HG02885 (cell line): ENCODE measurements around the gene LDLRAD4.

Experiments used
- ATAC-seq: cut with Tn5 transposase; IDR thresholded peaks from one replicate; pipeline ENCODE4 v1.9.1; 2021; ENCODE audit warnings: mild to moderate bottlenecking; ENCODE audit not compliant: unreplicated experiment, poor library complexity

The LDLRAD4 gene

DNA sequence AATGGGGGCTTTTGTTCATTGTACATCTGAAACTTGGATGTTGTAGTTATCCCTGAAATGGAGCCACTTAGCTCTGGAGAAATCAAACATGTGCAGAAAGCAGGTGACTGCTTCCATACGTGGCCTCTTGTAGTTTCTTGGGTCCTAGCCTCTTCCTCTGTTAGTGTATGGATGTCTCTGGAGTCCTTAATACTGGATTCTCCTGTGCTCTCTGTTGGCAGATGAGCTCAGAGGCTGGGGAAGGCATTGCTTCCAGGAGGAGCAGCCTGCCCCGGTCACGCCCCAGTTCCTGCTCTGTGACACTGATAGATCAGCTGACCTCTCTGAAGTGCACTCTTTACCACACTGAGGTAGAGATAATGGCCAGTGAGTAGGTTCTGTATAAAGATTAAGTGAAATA is 176.2 kb downstream of the LDLRAD4 start:
- ATAC-seq: no peak

DNA sequence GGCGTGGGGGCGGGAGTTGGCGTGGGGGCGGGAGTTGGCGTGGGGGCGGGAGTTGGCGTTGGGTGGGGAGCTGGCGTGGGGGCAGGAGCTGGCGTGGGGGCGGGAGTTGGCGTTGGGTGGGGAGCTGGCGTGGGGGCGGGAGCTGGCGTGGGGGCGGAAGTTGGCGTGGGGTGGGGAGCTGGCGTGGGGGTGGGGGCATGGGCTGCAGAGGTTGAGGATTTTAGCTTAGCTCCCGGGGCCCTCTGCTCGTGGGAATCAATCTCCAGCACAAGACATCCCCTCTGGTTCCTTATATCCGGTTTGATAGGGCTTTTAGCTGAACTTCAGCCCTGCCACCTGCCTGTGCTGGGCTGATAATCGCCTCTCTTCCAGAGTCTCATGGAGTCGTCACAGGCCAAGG is 177.0 kb downstream of the LDLRAD4 start:
- no peak for ATAC-seq

DNA sequence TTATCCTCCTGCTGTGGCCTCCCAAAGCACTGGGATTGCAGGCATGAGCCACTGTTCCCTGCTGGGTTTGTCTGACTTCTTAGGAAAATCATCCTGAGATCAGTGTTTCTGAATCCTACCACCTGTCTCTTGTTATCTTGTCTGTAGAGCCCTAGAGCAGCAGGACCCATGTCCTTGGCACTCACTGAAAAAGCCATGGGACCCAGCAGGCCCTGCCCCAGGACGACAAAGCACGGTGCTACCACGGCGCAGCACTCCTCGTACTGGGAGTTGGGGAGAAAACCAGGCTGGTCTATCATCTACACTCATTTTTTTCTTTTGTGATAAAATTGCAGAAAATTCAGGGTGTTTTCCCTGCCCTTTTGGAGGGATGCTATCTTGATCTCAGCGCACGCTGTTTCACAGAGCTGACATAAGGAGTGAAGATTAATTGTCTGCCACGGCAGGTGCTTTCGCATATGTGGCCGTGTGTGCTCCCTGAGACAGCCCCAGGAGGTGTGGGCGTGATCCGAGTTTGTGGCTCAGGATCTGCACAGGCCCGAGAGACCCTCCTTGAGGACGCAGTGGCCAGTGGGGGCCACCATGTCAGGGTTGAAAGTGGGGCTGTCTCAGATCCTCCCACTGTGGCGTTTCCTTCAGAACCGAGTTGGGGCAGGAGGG is 179.1 kb downstream of the LDLRAD4 start:
- no peak for ATAC-seq

DNA sequence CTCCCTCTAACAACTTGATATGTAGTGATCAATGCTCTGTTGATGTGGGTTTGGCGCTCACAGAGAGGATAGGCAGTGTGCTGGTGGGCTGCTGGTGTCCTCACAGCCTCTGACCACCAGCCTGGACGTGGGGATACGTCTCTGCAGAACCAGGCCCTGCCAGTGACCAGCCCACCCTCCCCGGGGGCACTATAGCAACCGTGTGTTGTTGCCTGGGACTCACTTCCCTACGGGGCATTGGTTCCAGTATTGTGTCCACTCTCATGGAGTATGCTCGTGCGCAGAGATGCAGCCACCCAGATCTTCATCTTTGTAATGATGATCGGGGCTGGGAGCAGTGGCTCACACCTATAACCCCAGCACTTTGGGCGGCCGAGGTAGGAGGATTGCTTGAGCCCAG is 180.1 kb downstream of the LDLRAD4 start:
- ATAC-seq: no peak

DNA sequence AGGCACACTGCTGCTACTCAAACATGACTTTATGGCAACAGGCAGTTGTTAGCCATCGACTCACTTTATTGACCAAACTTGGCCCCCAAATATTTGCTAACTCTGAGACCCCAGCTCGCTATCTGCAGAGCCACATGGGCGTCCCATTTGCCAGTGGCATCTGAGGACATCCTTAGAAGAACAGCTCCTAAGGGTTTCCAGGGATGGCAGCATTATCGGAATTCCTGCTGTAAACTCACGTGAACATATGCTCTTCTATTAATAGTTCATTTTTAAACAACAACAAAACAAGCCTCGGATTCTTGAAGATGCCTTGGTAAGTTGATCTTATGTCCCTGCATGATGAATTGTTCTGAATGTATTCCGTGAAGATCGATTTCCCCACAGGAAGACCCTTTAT is 181.0 kb downstream of the LDLRAD4 start:
- ATAC-seq: no peak

DNA sequence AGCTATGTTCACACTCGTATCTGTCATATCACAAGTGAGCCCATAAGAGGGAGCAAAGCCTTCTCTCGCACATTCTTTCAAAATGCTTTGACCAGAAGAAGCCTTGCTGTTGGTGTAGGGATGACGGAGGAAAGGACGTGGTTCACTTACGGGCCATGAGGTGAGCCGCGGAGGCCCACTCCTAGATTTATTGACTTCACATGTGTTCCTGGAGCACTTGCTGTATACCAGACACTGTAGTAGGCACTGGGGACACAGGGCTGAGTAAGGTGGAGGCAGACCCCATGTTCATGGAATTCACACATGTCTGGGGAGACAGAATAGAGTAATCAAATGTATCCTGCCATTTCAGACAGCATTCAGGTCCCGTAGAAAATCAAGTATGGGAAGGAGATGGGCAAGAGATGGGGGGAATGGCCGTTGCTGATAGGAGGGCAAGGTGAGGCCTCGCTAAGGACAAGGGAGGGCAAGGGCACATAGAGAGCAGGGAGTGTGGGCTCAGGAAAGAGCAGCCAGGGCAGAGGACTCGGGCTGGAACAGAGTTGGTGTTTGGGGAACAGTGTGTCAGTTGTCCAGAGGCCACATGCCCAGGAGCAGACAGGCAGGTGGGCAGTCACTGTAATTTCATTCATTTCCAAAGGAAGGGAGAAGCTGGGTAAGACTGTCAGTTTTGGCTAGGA is 182.2 kb downstream of the LDLRAD4 start:
- ATAC-seq: no peak

DNA sequence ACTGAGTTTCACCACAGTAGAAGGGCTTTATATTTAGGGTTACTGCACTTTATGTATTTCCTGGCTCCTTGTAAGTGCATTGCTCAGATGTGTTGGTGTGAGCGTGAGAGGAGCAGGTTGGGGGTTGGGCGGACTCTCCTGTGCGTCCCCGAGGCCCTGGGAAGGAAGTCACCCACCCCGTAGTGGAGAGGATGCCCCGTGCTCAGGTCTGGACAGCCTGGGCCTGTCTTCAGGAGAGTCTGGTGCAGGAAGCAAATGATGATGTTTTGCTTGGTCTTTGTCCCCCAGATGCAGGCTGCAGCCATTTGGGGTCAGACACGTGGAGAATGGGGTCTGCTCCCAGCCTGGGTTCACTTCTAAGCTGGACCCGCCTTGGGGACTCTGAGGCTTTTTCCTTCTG is 182.8 kb downstream of the LDLRAD4 start:
- ATAC-seq: no peak

DNA sequence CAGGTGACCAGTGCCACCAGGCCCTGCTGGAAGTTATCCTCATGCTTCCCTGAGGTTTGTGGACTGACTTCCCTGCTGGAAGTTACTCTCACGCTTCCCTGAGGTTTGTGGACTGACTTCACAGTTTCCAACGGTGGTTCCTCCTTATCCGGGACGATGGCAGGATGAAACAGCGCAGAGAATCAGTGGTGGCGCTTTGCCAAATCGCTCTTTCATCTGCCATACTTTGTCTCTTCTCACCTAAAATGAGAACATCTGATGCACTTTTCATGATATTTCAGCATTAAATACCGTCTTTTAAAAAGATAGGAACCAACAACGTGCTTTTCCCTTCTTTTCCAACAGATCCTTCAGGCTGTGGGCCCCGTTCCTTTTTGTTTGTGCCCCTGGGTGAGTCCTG is 183.3 kb downstream of the LDLRAD4 start:
- ATAC-seq: no peak

DNA sequence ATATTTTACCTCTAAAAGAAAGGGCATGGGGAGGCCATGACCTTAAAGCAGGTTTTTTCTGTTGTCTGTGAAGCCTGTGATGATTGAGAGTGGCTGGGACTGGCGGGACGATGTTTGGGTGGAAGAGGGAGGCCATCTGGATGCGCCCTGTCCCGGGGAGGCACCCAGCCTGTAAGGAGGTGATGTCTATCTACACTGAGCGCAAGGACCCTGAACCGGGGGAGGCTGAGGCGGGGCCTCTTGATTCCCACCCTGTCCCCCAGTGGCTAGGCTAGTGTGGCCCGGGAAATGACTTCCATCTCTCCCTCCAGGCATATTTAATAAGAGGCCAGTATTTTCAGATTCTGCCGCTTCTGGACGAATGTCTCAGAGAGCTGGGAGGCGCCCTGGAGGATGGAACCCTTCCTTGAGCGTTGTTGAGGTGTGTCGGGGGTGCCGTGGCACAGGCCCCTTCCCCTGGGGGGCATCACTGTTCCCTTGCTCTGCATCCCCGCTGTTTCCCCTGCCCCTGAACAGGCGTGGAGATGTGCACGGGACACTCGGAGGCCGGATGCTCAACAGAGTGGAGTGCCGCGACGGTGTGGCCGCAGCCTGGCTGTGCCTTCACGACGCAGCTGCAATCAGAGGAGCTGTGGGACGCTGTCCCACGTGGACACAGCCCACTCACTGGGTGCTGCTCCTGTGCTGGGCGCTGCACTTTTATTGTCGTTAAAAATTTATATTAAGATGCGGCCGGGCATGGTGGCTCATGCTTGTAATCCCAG is 185.4 kb downstream of the LDLRAD4 start:
- no peak for ATAC-seq

DNA sequence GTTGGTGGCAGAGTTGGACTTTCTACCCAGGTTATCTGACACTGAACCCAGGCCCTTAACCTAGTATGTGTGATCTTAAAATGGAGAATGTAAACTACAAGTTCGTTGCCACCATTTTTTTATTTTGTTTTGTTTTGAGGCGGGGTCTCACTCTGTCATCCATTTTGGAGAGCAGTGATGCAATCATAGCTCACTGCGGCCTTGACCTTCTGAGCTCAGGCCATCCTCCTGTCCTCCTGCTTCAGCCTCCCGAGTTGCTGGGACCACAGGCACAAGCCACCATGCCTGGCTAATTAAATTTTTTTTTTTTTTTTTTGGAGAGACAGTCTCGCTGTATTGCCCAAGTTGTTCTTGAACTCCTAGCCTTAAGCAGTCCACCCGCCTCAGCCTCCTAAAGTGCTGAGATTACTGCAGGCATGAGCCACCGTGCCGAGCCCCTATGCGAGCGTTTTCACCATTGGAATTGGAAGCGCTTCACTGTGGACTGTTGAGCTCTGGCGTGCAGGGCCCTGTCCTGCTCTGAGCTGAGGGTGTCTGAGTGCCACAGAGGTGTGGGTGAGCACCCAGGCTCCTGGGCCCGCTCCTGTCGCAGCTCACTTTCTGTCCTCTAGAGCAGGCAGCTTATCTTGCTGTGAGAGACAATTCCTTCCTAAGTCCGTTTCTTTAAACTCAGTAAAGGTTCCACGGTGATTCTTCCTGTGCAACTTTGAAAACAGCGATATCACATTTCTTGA is 186.9 kb downstream of the LDLRAD4 start:
- ATAC-seq: no peak

DNA sequence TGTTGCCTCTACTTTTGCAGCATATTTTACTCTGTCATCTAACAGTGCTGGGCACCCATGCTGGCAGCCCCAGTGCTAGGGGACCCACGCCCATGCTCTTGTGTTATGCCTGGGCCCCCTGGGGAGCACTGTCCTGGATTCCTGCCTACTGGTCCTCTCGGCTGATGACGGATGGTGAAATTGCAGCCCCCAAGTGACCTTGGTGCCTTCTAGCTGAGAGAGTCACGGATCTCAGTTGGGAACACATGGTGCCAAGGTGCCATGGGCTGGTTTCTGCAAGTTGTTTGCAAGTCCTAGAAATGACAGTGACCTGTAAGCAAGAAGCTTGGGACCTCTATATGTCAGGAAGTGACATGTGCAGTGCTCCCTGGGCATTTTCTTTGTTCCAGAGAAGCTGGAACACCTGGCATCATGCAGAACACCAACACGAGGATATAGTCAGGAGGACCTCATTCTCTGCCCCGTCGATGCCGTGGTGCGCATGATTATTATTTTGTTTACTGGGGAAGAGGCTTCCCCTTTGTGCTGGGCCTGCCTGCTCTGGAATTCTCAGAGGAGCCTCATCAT is 187.6 kb downstream of the LDLRAD4 start:
- ATAC-seq: no peak

DNA sequence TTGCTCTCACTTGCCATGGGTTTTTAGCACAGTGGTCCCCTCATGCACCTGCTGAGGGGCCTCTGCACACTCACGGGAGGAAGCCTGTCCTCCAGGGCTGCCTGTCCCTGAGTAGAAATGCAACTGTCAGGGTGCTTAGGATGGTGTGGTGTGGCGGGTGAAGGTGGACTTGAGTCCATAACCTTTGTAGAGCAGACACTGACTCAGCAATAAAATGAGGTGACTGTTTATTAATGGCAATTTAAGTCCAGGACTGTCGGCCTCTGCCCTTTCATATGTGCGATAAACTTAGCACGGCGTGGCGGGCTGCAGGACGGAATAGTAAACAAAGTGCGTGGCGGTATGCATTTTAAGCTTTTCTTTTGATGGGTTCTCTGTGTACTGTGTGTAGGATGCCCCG is 188.2 kb downstream of the LDLRAD4 start:
- no peak for ATAC-seq

DNA sequence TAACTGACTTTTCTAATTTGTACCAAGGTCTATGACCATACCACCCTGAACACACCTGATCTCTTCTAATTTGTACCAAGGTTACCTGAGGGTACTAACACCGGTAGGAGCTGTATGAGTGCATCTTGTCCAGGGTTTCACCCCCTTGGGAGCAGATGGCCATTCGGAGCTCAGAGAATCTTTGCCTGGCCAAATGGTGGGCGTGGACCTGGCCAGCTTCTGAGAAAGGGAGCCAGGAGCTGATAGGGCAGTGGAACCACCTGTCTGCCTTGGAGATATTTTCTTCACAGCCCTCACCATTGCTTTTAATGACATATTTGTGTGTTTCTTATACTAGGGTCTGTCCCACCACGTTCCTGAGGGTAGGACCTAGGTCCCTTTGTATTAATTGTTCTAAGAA is 188.9 kb downstream of the LDLRAD4 start:
- ATAC-seq: no peak

DNA sequence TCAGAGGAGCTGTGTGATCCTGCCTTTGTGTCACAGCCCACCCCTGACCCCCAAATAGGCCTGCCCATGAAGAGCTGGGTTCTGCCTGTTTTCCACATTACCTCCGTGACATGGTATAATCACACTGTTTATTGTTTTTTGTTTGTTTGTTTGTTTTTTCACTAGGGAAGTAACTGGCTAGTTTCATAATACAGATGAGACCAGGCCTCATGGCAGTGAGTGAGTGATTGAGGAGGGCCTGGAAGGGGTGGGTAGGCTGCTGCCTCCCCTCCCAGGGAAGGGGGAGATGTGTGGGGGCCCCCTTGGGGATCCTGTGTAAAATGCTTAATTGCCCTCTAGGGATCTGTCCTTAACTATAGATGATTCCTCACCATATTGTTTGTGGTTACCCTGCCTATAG is 190.5 kb downstream of the LDLRAD4 start:
- ATAC-seq: no peak

DNA sequence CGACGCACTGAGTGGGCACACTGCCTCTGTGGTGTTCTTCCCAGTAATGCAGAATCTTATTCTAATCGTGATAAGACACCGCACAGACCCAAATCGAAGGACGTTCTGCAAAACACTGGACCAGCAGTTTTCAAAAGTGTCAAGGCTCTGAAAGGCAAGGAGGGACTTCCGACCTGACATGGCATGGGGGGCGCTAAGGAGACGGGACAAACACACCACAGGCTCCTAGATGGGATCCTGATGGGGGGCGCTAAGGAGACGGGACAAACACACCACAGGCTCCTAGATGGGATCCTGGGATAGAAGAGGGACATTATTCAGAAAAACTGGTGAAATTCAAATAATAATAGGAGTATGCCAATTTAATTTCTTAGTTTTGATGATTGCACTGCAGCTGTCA is 191.4 kb downstream of the LDLRAD4 start:
- ATAC-seq: no peak

DNA sequence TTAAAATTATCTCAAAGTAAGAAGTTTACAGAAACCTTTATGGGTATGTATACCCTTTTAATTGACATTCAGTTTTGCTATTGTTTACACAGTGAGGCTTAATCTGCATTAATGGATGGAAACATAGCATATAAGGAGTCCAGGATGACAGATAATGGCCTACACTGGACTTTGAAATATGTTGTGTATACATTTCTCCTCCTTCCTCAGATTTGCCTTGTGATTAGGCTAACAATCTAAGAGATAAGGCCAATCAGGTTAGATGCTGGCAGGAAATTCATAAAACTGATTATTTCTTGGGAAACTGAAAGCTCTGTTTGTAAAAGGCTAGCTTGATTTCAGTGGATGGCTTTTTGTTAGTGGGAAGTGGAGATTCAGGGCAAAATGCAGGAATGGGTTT is 191.9 kb downstream of the LDLRAD4 start:
- no peak for ATAC-seq

DNA sequence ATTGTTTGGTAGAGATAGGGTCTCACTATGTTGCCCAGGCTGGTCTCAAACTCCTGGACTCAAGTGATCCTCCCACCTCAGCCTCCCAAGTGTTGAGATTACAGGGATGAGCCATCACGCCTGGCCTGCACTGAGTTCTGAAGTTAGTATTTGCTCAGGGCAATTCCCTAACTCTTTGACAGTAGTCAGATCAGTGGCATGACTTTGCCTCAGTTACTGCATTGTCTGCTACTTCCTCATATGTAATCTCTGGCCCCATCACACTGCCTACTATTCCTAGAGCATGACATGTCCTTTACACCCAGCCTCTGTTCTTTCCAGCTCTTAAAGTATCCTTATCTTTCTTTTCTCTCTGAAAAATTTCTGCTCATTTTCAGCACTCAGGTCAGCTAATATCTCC is 193.5 kb downstream of the LDLRAD4 start:
- no peak for ATAC-seq

DNA sequence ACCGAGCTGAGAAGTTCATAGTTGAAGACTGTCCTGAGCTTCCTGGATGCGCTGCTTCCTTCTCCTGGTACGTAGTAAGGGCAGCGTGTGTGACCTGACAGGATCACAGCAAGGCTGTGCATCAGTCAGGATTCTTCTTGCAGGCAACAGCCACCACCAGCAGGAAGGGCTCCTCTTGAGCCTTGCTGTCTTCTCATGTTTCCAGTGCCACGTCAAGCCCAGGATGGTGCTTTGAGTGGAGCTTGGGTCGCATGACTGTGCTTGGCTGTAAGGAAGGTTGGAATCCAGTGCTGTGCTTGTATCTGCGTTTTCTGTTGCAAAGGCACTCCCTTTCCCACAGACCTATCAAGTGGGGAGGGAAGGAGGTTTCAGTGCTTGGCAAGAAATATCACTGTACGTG is 194.3 kb downstream of the LDLRAD4 start:
- ATAC-seq: no peak

DNA sequence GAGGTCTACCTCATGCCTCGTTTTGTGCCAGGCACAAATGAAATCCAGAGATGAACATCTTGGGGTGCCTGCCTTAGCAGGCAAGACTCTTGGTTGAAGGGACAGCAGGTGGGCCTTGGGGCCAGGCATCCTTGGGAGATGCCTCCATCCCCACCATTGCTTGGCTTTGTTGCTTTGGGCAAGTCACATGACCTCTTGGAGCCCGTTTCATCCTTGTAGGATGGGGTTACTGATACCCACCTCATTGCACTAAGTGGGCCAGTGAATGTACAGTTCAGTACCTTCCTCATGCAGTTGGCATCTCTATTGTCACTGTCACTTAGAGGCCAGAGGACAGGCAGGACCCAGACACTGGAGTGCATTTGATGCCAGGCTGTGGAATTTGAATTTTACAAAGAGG is 195.5 kb downstream of the LDLRAD4 start:
- ATAC-seq: no peak

DNA sequence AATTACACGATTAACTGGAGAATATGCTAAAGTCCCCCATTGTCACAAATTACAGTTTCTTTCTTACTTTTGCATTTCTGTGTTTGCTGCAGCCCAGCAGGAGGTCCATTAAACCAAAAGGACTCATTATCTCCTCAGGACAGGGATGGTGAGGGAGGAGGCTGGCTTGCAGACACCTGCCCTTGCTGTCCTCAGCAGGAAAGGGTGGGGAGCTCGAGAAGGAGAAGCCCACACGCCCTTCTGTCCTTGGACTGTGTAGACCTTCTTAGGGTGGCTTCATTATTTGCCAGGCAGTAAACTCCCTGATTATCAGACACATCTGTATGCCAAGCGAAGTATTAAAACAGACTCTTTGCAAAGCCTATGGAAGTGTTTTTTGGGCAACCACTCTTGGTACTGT is 196.0 kb downstream of the LDLRAD4 start:
- ATAC-seq: no peak

DNA sequence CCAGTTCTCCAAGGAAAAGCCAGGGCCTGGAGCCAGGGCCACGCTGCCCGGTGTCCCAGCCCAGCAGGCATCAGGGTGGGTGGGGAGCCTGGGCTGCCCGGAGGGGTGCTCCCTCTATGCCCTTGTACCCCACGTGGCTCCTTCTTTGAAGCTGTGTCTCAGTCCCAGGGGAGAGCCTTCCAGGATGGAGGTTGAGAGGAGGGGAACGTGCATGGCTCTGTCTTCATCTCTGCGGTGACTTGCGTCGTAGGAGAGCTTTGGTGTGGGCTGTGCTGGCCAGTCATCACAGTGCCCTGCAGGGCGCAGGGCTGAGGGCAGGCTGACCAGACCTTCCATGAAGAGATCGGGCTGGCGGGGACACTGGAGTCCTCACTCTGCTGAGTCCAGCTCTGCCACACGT is 197.2 kb downstream of the LDLRAD4 start:
- no peak for ATAC-seq
